ENCODE measurements around the gene DIPK1C.

Gene DIPK1C

GRCh38 chr18:74413836-74414235 lies 43.3 kb downstream of the DIPK1C start:
- no peak for TF ChIP-seq CTCF (IDR thresholded peaks at IDR 0.05; ENCODE audit: borderline replicate concordance, insufficient read depth, low read depth, low read length)
- no peak overlapping the region for H3K4me3 ChIP-seq (ENCODE audit: low read depth, low read length)

GRCh38 chr18:74412116-74412880 lies 44.8 kb downstream of the DIPK1C start:
- no peak for TF ChIP-seq CTCF (IDR thresholded peaks at IDR 0.05; ENCODE audit: borderline replicate concordance, insufficient read depth, low read depth, low read length)
- no peak overlapping the region for H3K4me3 ChIP-seq (ENCODE audit: low read depth, low read length)

GRCh38 chr18:74411475-74411874 lies 45.6 kb downstream of the DIPK1C start:
- TF ChIP-seq CTCF (IDR thresholded peaks at IDR 0.05; ENCODE audit: borderline replicate concordance, insufficient read depth, low read depth, low read length): no peak
- H3K4me3 ChIP-seq (ENCODE audit: low read depth, low read length): no peak overlapping the region

GRCh38 chr18:74410441-74410992 lies 46.6 kb downstream of the DIPK1C start:
- TF ChIP-seq CTCF (IDR thresholded peaks at IDR 0.05; ENCODE audit: borderline replicate concordance, insufficient read depth, low read depth, low read length): no peak

GRCh38 chr18:74407888-74408287 lies 49.2 kb downstream of the DIPK1C start:
- H3K4me3 ChIP-seq (ENCODE audit: low read depth, low read length): no peak overlapping the region
- TF ChIP-seq CTCF (IDR thresholded peaks at IDR 0.05; ENCODE audit: borderline replicate concordance, insufficient read depth, low read depth, low read length): no peak

More at GRCh38 chr18:74410441-74410992, 46.6 kb downstream of the DIPK1C start:
- no peak overlapping the region for H3K4me3 ChIP-seq (ENCODE audit: low read depth, low read length)

- TF ChIP-seq CTCF (IDR thresholded peaks at IDR 0.05; ENCODE audit: borderline replicate concordance, insufficient read depth, low read depth, low read length): no peak
- no peak overlapping the region for H3K4me3 ChIP-seq (ENCODE audit: low read depth, low read length)
Measured at GRCh38 chr18:74402806-74403433, 54.2 kb downstream of the DIPK1C start.
